GM23338 (cell line): ENCODE results near the gene ZDHHC7. TPM values are rescaled to one million over a fixed set of nuclear protein-coding genes. Genes with fewer than 3 reads are reported as not detected.
A peak's percentile ranks its signal among the peaks of the same experiment; 100 is the strongest.

Experiments
- ATAC-seq: fragments of 200-7000 bp; cut with Tn5 transposase; 3 replicates; pipeline ENCODE4 v1.9.1; 2020
- DNase-seq: peaks from one replicate; pipeline ENCODE4 v3.0.0-alpha.2; 2015; ENCODE audit warnings: low spot score
- H2AFZ ChIP-seq: fragments of 200-600 bp; sonication (generic); 2 replicates; pipeline ENCODE4 v1.8.0; 2016; ENCODE audit warnings: antibody characterized with exemption, mild to moderate bottlenecking, moderate library complexity
- H3F3A ChIP-seq: fragments of 200-600 bp; sonication (generic); replicated peaks from 2 replicates; pipeline ENCODE4 v1.8.0; 2017; ENCODE audit warnings: antibody characterized with exemption, mixed run types, low read depth
- H3K27ac ChIP-seq: fragments of 200-600 bp; sonication (generic); 2 replicates; pipeline ENCODE4 v1.6.1; 2016; ENCODE audit warnings: low read depth
- H3K27me3 ChIP-seq: fragments of 200-600 bp; sonication (generic); 2 replicates; pipeline ENCODE4 v1.8.0; 2016; ENCODE audit warnings: mild to moderate bottlenecking, mixed run types, moderate library complexity; ENCODE audit not compliant: insufficient read depth
- H3K36me3 ChIP-seq: fragments of 200-600 bp; sonication (generic); 2 replicates; pipeline ENCODE4 v1.8.0; 2016; ENCODE audit warnings: mild to moderate bottlenecking; ENCODE audit not compliant: insufficient read depth
- H3K4me1 ChIP-seq: fragments of 200-600 bp; sonication (generic); 2 replicates; pipeline ENCODE4 v1.8.0; 2016; ENCODE audit warnings: mild to moderate bottlenecking, moderate library complexity; ENCODE audit not compliant: insufficient read depth
- H3K4me2 ChIP-seq: fragments of 200-600 bp; sonication (generic); 2 replicates; pipeline ENCODE4 v1.7.1; 2017; ENCODE audit warnings: mixed run types
- H3K4me3 ChIP-seq: fragments of 200-600 bp; sonication (generic); 2 replicates; pipeline ENCODE4 v1.6.1; 2016; ENCODE audit warnings: mixed run types
- H3K79me2 ChIP-seq: fragments of 200-600 bp; sonication (generic); replicated peaks from 2 replicates; pipeline ENCODE4 v1.8.0; 2017; ENCODE audit warnings: mild to moderate bottlenecking; ENCODE audit not compliant: insufficient read depth
- H3K9me2 ChIP-seq: fragments of 200-600 bp; sonication (generic); 2 replicates; pipeline ENCODE4 v1.8.0; 2017; ENCODE audit not compliant: insufficient read depth
- H4K20me1 ChIP-seq: fragments of 200-600 bp; sonication (generic); replicated peaks from 2 replicates; pipeline ENCODE4 v1.8.0; 2017; ENCODE audit warnings: mild to moderate bottlenecking; ENCODE audit not compliant: insufficient read depth
- H3K27ac Mint-ChIP-seq: 2 replicates; pipeline ENCODE4 v1.8.0; 2020; ENCODE audit warnings: inconsistent platforms, mild to moderate bottlenecking, moderate library complexity, mixed read lengths
- H3K27me3 Mint-ChIP-seq: 3 replicates; pipeline ENCODE4 v1.8.0; 2022; ENCODE audit warnings: low read depth, mild to moderate bottlenecking, moderate library complexity, mixed read lengths, inconsistent platforms; ENCODE audit not compliant: insufficient read depth, poor library complexity
- H3K36me3 Mint-ChIP-seq: 3 replicates; pipeline ENCODE4 v1.8.0; 2021; ENCODE audit warnings: low read depth, mild to moderate bottlenecking, inconsistent platforms, moderate library complexity, mixed read lengths
- H3K4me1 Mint-ChIP-seq: 3 replicates; pipeline ENCODE4 v1.8.0; 2020; ENCODE audit warnings: mild to moderate bottlenecking, inconsistent platforms, mixed read lengths
- H3K4me3 Mint-ChIP-seq: 3 replicates; pipeline ENCODE4 v1.8.0; 2021; ENCODE audit warnings: moderate library complexity, mild to moderate bottlenecking, inconsistent platforms, mixed read lengths
- H3K9me3 Mint-ChIP-seq: 3 replicates; pipeline ENCODE4 v1.8.0; 2020; ENCODE audit warnings: moderate library complexity, mild to moderate bottlenecking, inconsistent platforms, mixed read lengths
- EZH2 ChIP-seq: fragments of 200-600 bp; sonication (generic); IDR thresholded peaks from one replicate; pipeline ENCODE4 v1.8.0; 2017; ENCODE audit warnings: antibody characterized with exemption, mild to moderate bottlenecking, low read depth; ENCODE audit not compliant: unreplicated experiment
- STAT1 ChIP-seq: IDR thresholded peaks from one replicate; pipeline ENCODE4 v1.6.1; 2016; ENCODE audit warnings: antibody characterized with exemption; ENCODE audit not compliant: unreplicated experiment
- ZNF114 ChIP-seq: fragments of 250-450 bp; sonication (Bioruptor Pico); IDR thresholded peaks from 2 replicates; pipeline ENCODE4 v1.5.0; 2020; ENCODE audit warnings: mild to moderate bottlenecking, moderate library complexity
- polyA plus RNA-seq: library from polyadenylated mRNA; unstranded; fragments of >200 nt; fragmentation: Nextera tagmentation; extraction: Ambion mirVana; gene quantifications from 2 replicates; pipeline ENCODE4 v1.2.1, GENCODE V29; 2016
- total RNA-seq: library from RNA; depleted of rRNA; stranded (reverse); fragments of >200 nt; shearing (Covaris generic); gene quantifications from 2 replicates; pipeline ENCODE4 v1.2.3, GENCODE V29; 2014
- TF ChIP-seq, protein P1 (sequence below), 2 experiments: fragments of 200-600 bp in 1 of 2; sonication (generic) in 1 of 2; conservative IDR thresholded peaks; 2 replicates each; pipeline versions ENCODE4 v1.5.1 to v1.6.1; 2016 to 2017; ENCODE audit warnings: antibody characterized with exemption in 2 of 2, low read depth in 2 of 2, mild to moderate bottlenecking in 2 of 2, moderate library complexity in 1 of 2
- TF ChIP-seq, protein P2 (sequence below): IDR thresholded peaks from 2 replicates; pipeline ENCODE4 v1.6.1; 2016; ENCODE audit warnings: antibody characterized with exemption

ZDHHC7 gene
- total and polyA plus RNA-seq, 2 experiments from 2014 or later: 13.1 to 46.1 TPM

DNA sequence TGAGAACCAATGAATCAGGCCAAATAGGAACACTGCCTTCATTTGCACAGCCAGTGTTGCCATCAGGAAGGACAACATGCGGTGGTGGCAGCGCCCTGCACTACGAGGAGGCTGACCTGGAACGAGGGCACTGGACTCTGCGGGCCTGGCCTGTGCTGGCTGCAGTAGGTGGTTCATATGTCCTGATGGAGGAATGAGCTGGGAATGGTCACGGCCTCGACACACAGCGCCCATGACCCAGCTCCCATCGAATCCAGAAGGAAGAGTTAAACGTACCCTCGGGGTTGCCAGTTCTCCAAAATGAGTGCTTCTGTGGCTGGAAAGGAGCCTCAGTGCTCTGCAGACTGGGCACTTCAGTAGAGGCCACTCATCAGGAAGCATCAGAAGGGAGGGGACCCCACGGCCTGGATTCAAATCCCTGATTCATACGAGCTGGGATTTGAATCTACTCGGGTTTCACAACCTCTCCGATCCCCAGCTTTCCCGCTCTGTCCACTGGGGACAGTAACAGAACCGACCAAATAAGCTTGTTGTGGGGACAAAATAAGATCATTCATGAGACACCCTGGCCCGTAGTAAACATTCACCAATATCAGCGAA lies 85.5 kb downstream of the ZDHHC7 start:
- H3F3A ChIP-seq: no peaks in the 10 kb centered on the region
- Mint-ChIP-seq H3K36me3 (no peaks in the 10 kb centered on the region; the same call in 2 of the 3 replicates), H3K4me1 (peaks cover 8% of the 10 kb centered on the region), H3K27ac (no peak overlapping the region), H3K4me3 (no peak overlapping the region), H3K27me3 (peaks cover 9% of the 10 kb centered on the region), H3K9me3 (no peaks in the 10 kb centered on the region; the same call in 2 of the 3 replicates)
- H3K9me2 ChIP-seq: no peaks in the 10 kb centered on the region
- DNase-seq (peak; percentile 35), ATAC-seq (peak; percentile 13)
- H2AFZ ChIP-seq: peak overlapping the region; percentile 88
- no peak for TF ChIP-seq STAT1
- TF ChIP-seq, protein P1, sequence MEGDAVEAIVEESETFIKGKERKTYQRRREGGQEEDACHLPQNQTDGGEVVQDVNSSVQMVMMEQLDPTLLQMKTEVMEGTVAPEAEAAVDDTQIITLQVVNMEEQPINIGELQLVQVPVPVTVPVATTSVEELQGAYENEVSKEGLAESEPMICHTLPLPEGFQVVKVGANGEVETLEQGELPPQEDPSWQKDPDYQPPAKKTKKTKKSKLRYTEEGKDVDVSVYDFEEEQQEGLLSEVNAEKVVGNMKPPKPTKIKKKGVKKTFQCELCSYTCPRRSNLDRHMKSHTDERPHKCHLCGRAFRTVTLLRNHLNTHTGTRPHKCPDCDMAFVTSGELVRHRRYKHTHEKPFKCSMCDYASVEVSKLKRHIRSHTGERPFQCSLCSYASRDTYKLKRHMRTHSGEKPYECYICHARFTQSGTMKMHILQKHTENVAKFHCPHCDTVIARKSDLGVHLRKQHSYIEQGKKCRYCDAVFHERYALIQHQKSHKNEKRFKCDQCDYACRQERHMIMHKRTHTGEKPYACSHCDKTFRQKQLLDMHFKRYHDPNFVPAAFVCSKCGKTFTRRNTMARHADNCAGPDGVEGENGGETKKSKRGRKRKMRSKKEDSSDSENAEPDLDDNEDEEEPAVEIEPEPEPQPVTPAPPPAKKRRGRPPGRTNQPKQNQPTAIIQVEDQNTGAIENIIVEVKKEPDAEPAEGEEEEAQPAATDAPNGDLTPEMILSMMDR (conservative IDR thresholded peaks at IDR 0.05; ENCODE audit: low read depth in 2 of 2): peak in 1 of 2 experiments; percentile 15; a peak in 1 of 4 replicates
- TF ChIP-seq, protein P2, sequence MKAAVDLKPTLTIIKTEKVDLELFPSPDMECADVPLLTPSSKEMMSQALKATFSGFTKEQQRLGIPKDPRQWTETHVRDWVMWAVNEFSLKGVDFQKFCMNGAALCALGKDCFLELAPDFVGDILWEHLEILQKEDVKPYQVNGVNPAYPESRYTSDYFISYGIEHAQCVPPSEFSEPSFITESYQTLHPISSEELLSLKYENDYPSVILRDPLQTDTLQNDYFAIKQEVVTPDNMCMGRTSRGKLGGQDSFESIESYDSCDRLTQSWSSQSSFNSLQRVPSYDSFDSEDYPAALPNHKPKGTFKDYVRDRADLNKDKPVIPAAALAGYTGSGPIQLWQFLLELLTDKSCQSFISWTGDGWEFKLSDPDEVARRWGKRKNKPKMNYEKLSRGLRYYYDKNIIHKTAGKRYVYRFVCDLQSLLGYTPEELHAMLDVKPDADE: no peak
- no peak for TF ChIP-seq EZH2
- no peaks in the 10 kb centered on the region for H3K36me3 ChIP-seq
- no peaks in the 10 kb centered on the region for H4K20me1 ChIP-seq
- H3K27me3 ChIP-seq: no peaks in the 10 kb centered on the region
- H3K4me2 ChIP-seq: no peak overlapping the region
- H3K27ac ChIP-seq: no peak overlapping the region
- no peaks in the 10 kb centered on the region for H3K79me2 ChIP-seq
- no peaks in the 10 kb centered on the region for H3K4me1 ChIP-seq
- no peak overlapping the region for H3K4me3 ChIP-seq

DNA sequence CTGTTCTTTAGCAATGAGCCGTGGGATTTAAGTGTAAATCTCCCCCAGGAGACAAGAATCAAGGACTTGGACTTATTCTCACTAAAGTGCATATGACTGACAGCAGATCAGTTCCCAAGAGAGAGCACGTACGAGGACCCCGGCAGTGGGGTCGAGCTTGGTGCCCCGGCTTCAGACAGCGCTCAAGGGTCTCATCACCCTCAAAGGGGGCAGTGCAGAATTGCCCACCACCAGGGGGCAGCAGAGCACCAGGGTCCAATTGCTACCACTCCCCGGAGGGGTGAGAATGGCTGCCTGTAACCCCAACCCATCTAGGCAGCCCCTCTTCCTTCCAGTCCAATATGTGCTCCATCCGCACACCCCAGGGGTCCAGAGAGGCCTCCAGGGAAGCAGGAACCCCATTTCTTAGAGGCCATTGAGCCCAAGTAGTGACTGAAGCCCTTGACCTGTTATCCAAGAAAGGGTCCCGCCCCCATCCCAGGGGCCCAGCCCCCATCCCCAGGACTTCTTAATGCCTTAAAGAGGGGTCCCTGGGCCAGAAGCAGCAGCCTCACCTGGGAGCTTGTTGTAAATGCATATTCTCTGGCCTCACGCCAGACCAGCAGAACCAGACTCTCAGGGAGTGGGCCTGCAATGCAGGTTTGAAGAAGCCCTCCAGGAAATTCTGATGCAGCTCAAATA lies 86.1 kb downstream of the ZDHHC7 start:
- Mint-ChIP-seq H3K27me3 (peaks cover 9% of the 10 kb centered on the region), H3K4me3 (no peak overlapping the region), H3K9me3 (no peaks in the 10 kb centered on the region; the same call in 2 of the 3 replicates), H3K4me1 (peaks cover 8% of the 10 kb centered on the region), H3K27ac (peak overlapping the region; percentile 76; the same call in 1 of the 2 replicates), H3K36me3 (no peaks in the 10 kb centered on the region; the same call in 2 of the 3 replicates)
- H3K4me2 ChIP-seq: no peak overlapping the region
- TF ChIP-seq ZNF114 (CRISPR knock-in tag): no peak
- TF ChIP-seq, protein P1 (conservative IDR thresholded peaks at IDR 0.05; ENCODE audit: low read depth in 2 of 2): peak; percentile 83 to 91
- H2AFZ ChIP-seq: peak overlapping the region; percentile 88
- no peak overlapping the region for H3K27ac ChIP-seq
- no peaks in the 10 kb centered on the region for H3K79me2 ChIP-seq
- no peaks in the 10 kb centered on the region for H3K4me1 ChIP-seq
- peak; percentile 80 for DNase-seq
- ATAC-seq: peak; percentile 92
- no peaks in the 10 kb centered on the region for H3K9me2 ChIP-seq
- no peaks in the 10 kb centered on the region for H3K27me3 ChIP-seq
- H3K36me3 ChIP-seq: no peaks in the 10 kb centered on the region
- no peaks in the 10 kb centered on the region for H4K20me1 ChIP-seq
- no peaks in the 10 kb centered on the region for H3F3A ChIP-seq
- no peak overlapping the region for H3K4me3 ChIP-seq
